KBM-7 (cell line): ENCODE measurements around the gene GPR89A.
A peak's percentile ranks its signal among the peaks of the same experiment; 100 is the strongest.
"Not testable (repeated sequence)": the region's sequence is repeated elsewhere in the genome, so short reads cannot be mapped to it uniquely, and the experiment has no call there.

ENCODE experiments used
- DNase-seq: peaks from one replicate; pipeline ENCODE4 v3.0.0-alpha.2; 2015
- in situ Hi-C: fragments of 300-500 bp; cut with MboI; formaldehyde crosslinking; loops from 2 replicates; pipeline ENCODE4 v1.14.3; 2020; ENCODE audit warnings: low sequenced_read_pairs, low pct_unique_long_range_greater_than_20kb, mixed read lengths

Gene GPR89A

GRCh38 chr1:145607833-145608733 is at the start of gene GPR89A:
Gene GPR89A (plus strand): TSS chr1:145607988. CDS start chr1:145608134, 146 bp downstream.
- in situ Hi-C loops: not testable (repeated sequence)
- DNase-seq: peak; percentile 93

- in situ Hi-C loops, DNase-seq: not testable (repeated sequence)
Measured at GRCh38 chr1:145586820-145587219, 21.0 kb upstream of the GPR89A start.

DNA sequence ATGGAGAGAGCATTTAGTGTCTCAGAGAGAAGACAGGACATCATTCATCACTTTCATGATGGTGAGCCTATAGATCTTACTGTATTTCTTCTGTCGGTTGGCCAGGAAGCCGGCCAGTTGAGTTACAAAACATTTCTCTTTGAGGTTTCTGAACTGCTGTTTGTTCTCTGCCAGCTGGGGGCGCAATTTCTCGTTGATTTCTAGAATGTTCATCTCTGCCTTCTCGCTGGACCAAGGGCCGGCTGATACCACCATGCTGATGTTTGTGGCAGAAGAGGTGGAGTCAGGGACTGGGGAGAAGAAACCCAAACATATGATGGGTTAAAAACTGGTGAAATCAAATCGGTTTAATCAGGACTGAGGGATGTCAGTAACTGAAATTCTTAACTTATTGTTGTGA is 17.0 kb upstream of the GPR89A start:
- DNase-seq, in situ Hi-C loops: not testable (repeated sequence)

GRCh38 chr1:145592347-145592746 is 15.4 kb upstream of the GPR89A start:
- DNase-seq, in situ Hi-C loops: not testable (repeated sequence)

DNA sequence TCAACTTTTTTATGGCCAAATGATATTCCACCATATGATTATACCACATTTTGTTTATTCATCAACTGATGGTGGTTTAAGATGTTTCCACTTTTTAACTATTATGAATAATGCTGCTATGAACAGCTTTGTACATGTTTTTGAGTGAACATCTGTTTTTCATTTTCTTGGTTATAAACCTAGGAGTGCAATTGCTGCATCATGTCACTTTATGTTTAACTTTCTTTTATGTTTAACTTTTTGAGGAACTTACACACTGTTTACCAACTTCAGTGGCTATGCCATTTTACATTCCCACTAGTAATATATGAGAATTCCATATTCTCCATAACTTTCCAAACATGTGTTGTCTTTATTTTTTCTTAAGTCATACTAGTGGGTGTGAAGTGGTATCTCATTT is 12.4 kb upstream of the GPR89A start:
- DNase-seq, in situ Hi-C loops: not testable (repeated sequence)

DNA sequence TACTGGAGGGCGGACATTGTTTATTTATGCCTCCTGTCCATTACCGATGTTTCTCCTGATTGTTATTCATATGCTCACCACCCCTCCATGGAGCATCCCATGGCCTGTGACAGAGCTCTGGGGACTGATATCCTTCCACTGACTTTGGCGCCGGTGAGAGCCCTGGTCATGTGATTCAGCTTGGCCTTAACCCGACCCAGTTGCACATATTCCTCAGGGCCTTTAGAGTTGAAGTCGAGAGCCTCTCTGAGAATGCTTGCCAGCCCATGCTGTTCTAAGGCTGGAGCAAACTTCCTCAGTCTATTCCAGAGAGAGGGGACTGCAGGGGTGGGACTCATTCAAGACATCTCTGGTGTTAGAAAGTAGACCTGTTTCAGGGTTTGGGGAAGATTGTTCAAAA is 11.6 kb upstream of the GPR89A start:
- in situ Hi-C loops, DNase-seq: not testable (repeated sequence)

- in situ Hi-C loops, DNase-seq: not testable (repeated sequence)
Measured at GRCh38 chr1:145599426-145599825, 8.4 kb upstream of the GPR89A start.

- no peak for DNase-seq
- in situ Hi-C loops: no loop called here
Measured at GRCh38 chr1:145601593-145601992, 6.2 kb upstream of the GPR89A start.

DNA sequence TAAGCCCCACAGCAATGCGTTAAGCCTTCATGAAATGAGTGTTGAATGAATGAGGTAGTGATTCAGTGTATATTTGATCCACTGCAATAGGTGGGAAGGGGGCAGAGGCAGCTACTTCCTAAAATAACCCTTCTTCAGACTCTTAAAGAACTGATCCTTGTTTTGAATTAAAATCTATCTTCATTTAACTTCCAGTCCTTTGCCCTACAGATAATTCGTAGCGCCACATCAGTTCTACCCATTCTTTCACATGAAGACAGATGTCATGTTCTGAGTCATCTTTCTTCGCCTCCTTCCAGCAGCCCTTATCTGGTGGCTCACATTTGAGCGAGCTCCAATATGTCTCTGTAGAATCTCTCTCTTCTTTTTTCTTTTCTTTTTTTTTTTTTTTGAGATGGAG is 948 bp upstream of the GPR89A start:
- DNase-seq, in situ Hi-C loops: not testable (repeated sequence)

DNA sequence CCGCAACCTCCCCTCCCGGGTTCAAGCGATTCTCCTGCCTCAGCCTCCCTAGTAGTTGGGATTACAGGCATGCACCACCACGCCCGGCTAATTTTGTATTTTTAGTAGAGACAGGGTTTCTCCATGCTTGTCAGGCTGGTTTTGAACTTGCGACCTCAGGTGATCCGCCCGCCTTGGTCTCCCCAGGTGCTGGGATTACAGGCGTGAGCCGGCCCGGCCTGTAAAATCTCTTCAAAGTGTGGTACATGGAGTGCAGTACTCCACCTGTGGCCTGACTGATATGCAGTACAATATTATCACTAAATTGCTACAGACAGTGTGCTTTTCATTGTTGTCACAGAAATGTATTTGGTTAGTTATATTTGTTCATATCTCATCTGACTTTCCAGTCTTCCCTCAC is 499 bp upstream of the GPR89A start:
- DNase-seq, in situ Hi-C loops: not testable (repeated sequence)

GRCh38 chr1:145610744-145611143 is 3.0 kb downstream of the GPR89A start:
- DNase-seq, in situ Hi-C loops: not testable (repeated sequence)

- in situ Hi-C loops, DNase-seq: not testable (repeated sequence)
Measured at GRCh38 chr1:145620073-145620472, 12.3 kb downstream of the GPR89A start.

DNA sequence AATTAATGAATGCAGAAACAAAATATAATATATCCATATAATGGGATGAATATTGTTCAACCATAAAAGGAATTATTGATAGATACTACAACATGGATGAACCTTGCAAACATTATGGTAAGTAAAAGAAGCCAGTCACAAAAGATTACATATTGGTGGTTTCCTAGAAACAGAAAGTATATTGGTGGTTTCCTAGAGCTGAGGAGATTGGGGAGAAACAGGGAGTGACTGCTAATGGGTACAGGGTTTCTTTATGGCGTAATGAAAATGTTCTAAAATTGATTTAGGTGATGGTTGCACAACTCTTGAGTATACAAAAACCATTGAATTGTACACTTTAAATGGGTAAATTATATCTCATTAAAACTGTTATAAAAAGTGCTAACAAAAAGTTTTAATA is 14.4 kb downstream of the GPR89A start:
- DNase-seq, in situ Hi-C loops: not testable (repeated sequence)

GRCh38 chr1:145636237-145636636 is 28.4 kb downstream of the GPR89A start:
- DNase-seq, in situ Hi-C loops: not testable (repeated sequence)

DNA sequence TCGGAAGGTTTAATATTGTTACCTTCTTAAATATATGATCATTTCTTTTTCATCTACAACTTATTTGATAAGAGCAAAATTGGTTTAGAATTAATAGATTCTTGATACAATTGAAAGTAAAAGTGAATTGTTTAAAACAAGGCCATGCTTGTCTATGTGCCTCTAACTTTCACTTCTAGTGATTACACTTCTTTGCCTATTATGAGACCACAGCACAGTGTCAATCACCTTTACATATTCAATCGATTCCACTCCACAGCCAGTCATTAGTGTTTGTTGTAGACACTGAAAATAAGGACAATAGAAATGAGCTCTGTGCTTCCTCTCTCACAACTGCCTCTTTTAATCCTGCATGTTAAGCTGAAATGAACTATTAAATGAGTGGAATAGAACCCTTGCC is 34.1 kb downstream of the GPR89A start:
- in situ Hi-C loops, DNase-seq: not testable (repeated sequence)

GRCh38 chr1:145643990-145644389 is 36.2 kb downstream of the GPR89A start:
- DNase-seq, in situ Hi-C loops: not testable (repeated sequence)

DNA sequence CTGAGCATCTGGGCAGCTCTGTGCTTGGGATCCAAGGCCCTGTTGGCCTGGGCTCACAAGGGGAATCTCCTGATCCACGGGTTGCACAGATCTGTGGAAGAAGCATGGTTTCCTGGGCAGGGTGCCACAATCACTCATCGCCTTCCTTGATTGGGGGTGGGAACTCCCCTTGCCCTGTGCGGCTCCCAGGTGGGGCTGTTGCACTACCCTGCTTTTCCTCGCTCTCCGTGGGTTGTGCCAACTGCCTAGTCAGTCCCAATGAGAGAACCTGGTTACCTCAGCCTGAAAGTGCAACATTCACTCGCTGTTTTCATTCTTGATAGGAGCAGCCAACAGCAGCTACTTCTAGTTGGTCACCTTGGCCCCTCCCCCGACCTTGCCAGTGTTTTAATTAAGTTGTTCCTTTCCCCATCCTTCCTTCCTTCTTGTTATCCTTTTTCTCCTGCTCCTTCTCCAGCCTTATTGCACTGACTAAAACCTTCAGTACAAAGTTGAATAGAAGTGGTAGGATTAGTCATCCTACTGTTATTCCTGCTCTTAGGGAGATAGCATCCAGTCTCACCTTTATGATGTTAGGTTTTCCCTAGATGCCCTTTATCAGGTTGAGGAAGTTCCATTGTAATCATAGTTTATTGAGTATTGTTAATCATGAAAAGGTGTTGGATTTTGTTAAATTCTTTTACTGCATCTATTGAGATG is 48.6 kb downstream of the GPR89A start:
- in situ Hi-C loops, DNase-seq: not testable (repeated sequence)

- in situ Hi-C loops, DNase-seq: not testable (repeated sequence)
Measured at GRCh38 chr1:145662502-145662901, 54.7 kb downstream of the GPR89A start.

GRCh38 chr1:145665015-145665414 is 57.2 kb downstream of the GPR89A start:
- DNase-seq, in situ Hi-C loops: not testable (repeated sequence)
